ENCODE results near the gene GFPT2.

The GFPT2 gene

GRCh38 chr5:180287868-180288267, 65.3 kb downstream of the GFPT2 start:
- Mint-ChIP-seq H3K27me3 (no peaks in the 10 kb centered on the region), H3K9me3 (no peaks in the 10 kb centered on the region), H3K4me3 (no peak overlapping the region), H3K4me1 (peaks cover 48% of the 10 kb centered on the region), H3K27ac (ENCODE audit: low read depth) (no peak overlapping the region), H3K36me3 (ENCODE audit: insufficient read depth) (peaks cover 16% of the 10 kb centered on the region)
- ATAC-seq (replicated peaks; ENCODE audit: extremely low read depth, poor library complexity, severe bottlenecking) (no peak), DNase-seq (ENCODE audit: low spot score in 2 of 2) (no peak)

GRCh38 chr5:180287404-180287803, 65.7 kb downstream of the GFPT2 start:
- Mint-ChIP-seq H3K4me3 (no peak overlapping the region), H3K9me3 (no peaks in the 10 kb centered on the region), H3K36me3 (ENCODE audit: insufficient read depth) (peaks cover 12% of the 10 kb centered on the region), H3K27me3 (no peaks in the 10 kb centered on the region), H3K27ac (ENCODE audit: low read depth) (no peak overlapping the region), H3K4me1 (peaks cover 48% of the 10 kb centered on the region)
- no peak for ATAC-seq (replicated peaks; ENCODE audit: extremely low read depth, poor library complexity, severe bottlenecking)
- DNase-seq (ENCODE audit: low spot score in 2 of 2): no peak

DNA sequence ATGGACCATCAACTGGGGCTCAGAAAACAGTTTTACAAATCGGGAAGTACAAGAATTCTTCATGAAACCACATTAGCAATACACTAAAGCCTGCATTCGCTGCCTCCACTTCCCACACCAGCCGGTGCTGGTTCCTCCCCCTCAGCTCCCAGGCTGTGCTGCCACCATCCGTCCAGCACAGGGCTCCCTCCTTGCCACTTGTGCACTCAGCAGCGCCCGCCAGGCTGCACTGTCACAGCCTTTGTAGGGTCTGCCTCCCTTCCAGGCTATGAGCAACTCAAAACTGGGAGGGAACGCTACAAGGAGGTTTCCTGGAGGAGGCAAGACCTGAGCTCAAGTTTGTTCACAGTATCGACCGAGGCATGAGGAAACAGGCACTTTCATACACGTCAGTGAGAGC, 69.0 kb downstream of the GFPT2 start:
- no peak overlapping the region for H3K4me3 Mint-ChIP-seq
- H3K4me1 Mint-ChIP-seq: peaks cover 49% of the 10 kb centered on the region
- no peaks in the 10 kb centered on the region for H3K27me3 Mint-ChIP-seq
- peaks cover 25% of the 10 kb centered on the region for H3K36me3 Mint-ChIP-seq (ENCODE audit: insufficient read depth)
- H3K27ac Mint-ChIP-seq (ENCODE audit: low read depth): no peak overlapping the region
- no peak for DNase-seq (ENCODE audit: low spot score in 2 of 2)
- no peak for ATAC-seq (replicated peaks; ENCODE audit: extremely low read depth, poor library complexity, severe bottlenecking)
- H3K9me3 Mint-ChIP-seq: no peaks in the 10 kb centered on the region

GRCh38 chr5:180283026-180283615, 70.0 kb downstream of the GFPT2 start:
- Mint-ChIP-seq H3K4me3 (no peak overlapping the region), H3K36me3 (ENCODE audit: insufficient read depth) (peaks cover 28% of the 10 kb centered on the region), H3K4me1 (peaks cover 43% of the 10 kb centered on the region), H3K9me3 (peaks cover 5% of the 10 kb centered on the region), H3K27me3 (no peaks in the 10 kb centered on the region), H3K27ac (ENCODE audit: low read depth) (no peak overlapping the region)
- DNase-seq (ENCODE audit: low spot score in 2 of 2) (no peak), ATAC-seq (replicated peaks; ENCODE audit: extremely low read depth, poor library complexity, severe bottlenecking) (no peak)

DNA sequence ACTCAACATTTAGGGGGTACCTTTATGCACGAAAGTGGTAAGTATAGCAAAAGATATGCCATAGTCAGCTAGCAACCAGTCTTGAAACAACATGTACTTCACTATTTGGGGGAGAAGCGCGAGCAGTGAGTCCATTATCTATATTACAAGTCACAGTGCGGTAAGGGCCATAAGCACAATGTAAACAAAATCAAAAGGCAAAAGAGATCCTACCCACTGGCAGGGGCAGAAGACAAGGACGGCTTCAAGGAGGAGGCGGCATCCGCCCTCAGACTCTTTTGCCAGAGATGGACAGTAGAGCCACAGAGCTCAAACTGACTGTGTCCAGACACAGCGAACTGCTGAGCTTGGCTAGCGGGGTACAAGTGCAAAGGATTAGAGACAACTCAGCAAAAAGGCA, 70.9 kb downstream of the GFPT2 start:
- DNase-seq (ENCODE audit: low spot score in 2 of 2) (no peak), ATAC-seq (replicated peaks; ENCODE audit: extremely low read depth, poor library complexity, severe bottlenecking) (no peak)
- H3K4me3 Mint-ChIP-seq: no peak overlapping the region
- no peaks in the 10 kb centered on the region for H3K27me3 Mint-ChIP-seq
- no peak overlapping the region for H3K27ac Mint-ChIP-seq (ENCODE audit: low read depth)
- peaks cover 34% of the 10 kb centered on the region for H3K36me3 Mint-ChIP-seq (ENCODE audit: insufficient read depth)
- H3K9me3 Mint-ChIP-seq: peaks cover 5% of the 10 kb centered on the region
- H3K4me1 Mint-ChIP-seq: peaks cover 35% of the 10 kb centered on the region

GRCh38 chr5:180281706-180282105, 71.4 kb downstream of the GFPT2 start:
- Mint-ChIP-seq H3K4me1 (peaks cover 31% of the 10 kb centered on the region), H3K4me3 (no peak overlapping the region), H3K9me3 (peaks cover 5% of the 10 kb centered on the region), H3K36me3 (ENCODE audit: insufficient read depth) (peaks cover 37% of the 10 kb centered on the region), H3K27me3 (no peaks in the 10 kb centered on the region), H3K27ac (ENCODE audit: low read depth) (no peak overlapping the region)
- no peak for ATAC-seq (replicated peaks; ENCODE audit: extremely low read depth, poor library complexity, severe bottlenecking)
- DNase-seq (ENCODE audit: low spot score in 2 of 2): no peak

GRCh38 chr5:180274695-180275094, 78.4 kb downstream of the GFPT2 start:
- Mint-ChIP-seq H3K4me3 (no peak overlapping the region), H3K27me3 (no peaks in the 10 kb centered on the region), H3K36me3 (ENCODE audit: insufficient read depth) (peaks cover 23% of the 10 kb centered on the region), H3K4me1 (peaks cover 5% of the 10 kb centered on the region), H3K27ac (ENCODE audit: low read depth) (no peak overlapping the region), H3K9me3 (peaks cover 13% of the 10 kb centered on the region)
- no peak for DNase-seq (ENCODE audit: low spot score in 2 of 2)
- ATAC-seq (replicated peaks; ENCODE audit: extremely low read depth, poor library complexity, severe bottlenecking): no peak

- Mint-ChIP-seq H3K27me3 (no peaks in the 10 kb centered on the region), H3K4me1 (no peaks in the 10 kb centered on the region), H3K27ac (ENCODE audit: low read depth) (no peak overlapping the region), H3K4me3 (no peak overlapping the region), H3K36me3 (ENCODE audit: insufficient read depth) (peaks cover 17% of the 10 kb centered on the region), H3K9me3 (peaks cover 8% of the 10 kb centered on the region)
- DNase-seq (ENCODE audit: low spot score in 2 of 2) (no peak), ATAC-seq (replicated peaks; ENCODE audit: extremely low read depth, poor library complexity, severe bottlenecking) (no peak)
Observed at GRCh38 chr5:180271221-180271620, 81.9 kb downstream of the GFPT2 start.

GRCh38 chr5:180259260-180259611, 93.9 kb downstream of the GFPT2 start:
- no peak overlapping the region for H3K27ac Mint-ChIP-seq (ENCODE audit: low read depth)
- H3K4me1 Mint-ChIP-seq: no peaks in the 10 kb centered on the region
- H3K27me3 Mint-ChIP-seq: no peaks in the 10 kb centered on the region
- peaks cover 26% of the 10 kb centered on the region for H3K36me3 Mint-ChIP-seq (ENCODE audit: insufficient read depth)
- H3K9me3 Mint-ChIP-seq: peaks cover 15% of the 10 kb centered on the region
- H3K4me3 Mint-ChIP-seq: no peak overlapping the region
- ATAC-seq (replicated peaks; ENCODE audit: extremely low read depth, poor library complexity, severe bottlenecking) (no peak), DNase-seq (ENCODE audit: low spot score in 2 of 2) (no peak)

- no peaks in the 10 kb centered on the region for H3K27me3 Mint-ChIP-seq
- H3K27ac Mint-ChIP-seq (ENCODE audit: low read depth): no peak overlapping the region
- DNase-seq (ENCODE audit: low spot score in 2 of 2) (no peak), ATAC-seq (replicated peaks; ENCODE audit: extremely low read depth, poor library complexity, severe bottlenecking) (no peak)
- H3K9me3 Mint-ChIP-seq: peaks cover 16% of the 10 kb centered on the region
- peaks cover 5% of the 10 kb centered on the region for H3K4me1 Mint-ChIP-seq
- H3K36me3 Mint-ChIP-seq (ENCODE audit: insufficient read depth): peaks cover 17% of the 10 kb centered on the region
- no peak overlapping the region for H3K4me3 Mint-ChIP-seq
Observed at GRCh38 chr5:180253036-180253824, 99.9 kb downstream of the GFPT2 start.

GRCh38 chr5:180251887-180252286, 101.2 kb downstream of the GFPT2 start:
- Mint-ChIP-seq H3K27me3 (no peaks in the 10 kb centered on the region), H3K36me3 (ENCODE audit: insufficient read depth) (peaks cover 25% of the 10 kb centered on the region), H3K27ac (ENCODE audit: low read depth) (no peak overlapping the region), H3K4me3 (no peak overlapping the region), H3K4me1 (peaks cover 5% of the 10 kb centered on the region), H3K9me3 (peaks cover 16% of the 10 kb centered on the region)
- DNase-seq (ENCODE audit: low spot score in 2 of 2) (no peak), ATAC-seq (replicated peaks; ENCODE audit: extremely low read depth, poor library complexity, severe bottlenecking) (no peak)

- H3K4me3 Mint-ChIP-seq: no peak overlapping the region
- no peak for DNase-seq (ENCODE audit: low spot score in 2 of 2)
- H3K36me3 Mint-ChIP-seq (ENCODE audit: insufficient read depth): peaks cover 28% of the 10 kb centered on the region
- peaks cover 16% of the 10 kb centered on the region for H3K9me3 Mint-ChIP-seq
- no peaks in the 10 kb centered on the region for H3K27me3 Mint-ChIP-seq
- no peak for ATAC-seq (replicated peaks; ENCODE audit: extremely low read depth, poor library complexity, severe bottlenecking)
- no peak overlapping the region for H3K27ac Mint-ChIP-seq (ENCODE audit: low read depth)
- peaks cover 5% of the 10 kb centered on the region for H3K4me1 Mint-ChIP-seq
Observed at GRCh38 chr5:180251141-180251540, 102.0 kb downstream of the GFPT2 start.
